K562 (cell line): ENCODE results near the gene SLCO2A1.

Source experiments
- DPF2 ChIP-seq: fragments of 450-650 bp; IDR thresholded peaks from 2 replicates; pipeline ENCODE4 v1.6.1; 2016
- HMGXB4 ChIP-seq: sonication (generic); formaldehyde crosslinking; IDR thresholded peaks from 2 replicates; pipeline ENCODE4 v1.8.1; 2023; ENCODE audit warnings: mild to moderate bottlenecking, missing genetic modification reagents
- POLR2AphosphoS2 ChIP-seq: IDR thresholded peaks from 2 replicates; pipeline ENCODE4 v1.6.1; 2012; ENCODE audit warnings: low read length, improper control_type of control experiment
- REST ChIP-seq, 2 experiments: fragments of 450-650 bp; formaldehyde crosslinking in 1 of 2; IDR thresholded peaks; 2 replicates each; pipeline versions ENCODE4 v1.4.0 to v1.6.1; 2014 to 2020; ENCODE audit warnings: mild to moderate bottlenecking in 2 of 2, borderline replicate concordance in 1 of 2, low read depth in 1 of 2
- ZNF76 ChIP-seq: fragments of 250-450 bp; sonication (Bioruptor Pico); IDR thresholded peaks from 2 replicates; pipeline ENCODE4 v1.4.0; 2020; ENCODE audit warnings: mild to moderate bottlenecking, moderate library complexity, borderline replicate concordance
- TF ChIP-seq, protein P1 (sequence below), 3 experiments: IDR thresholded peaks in 2 of 3; conservative IDR thresholded peaks in 1 of 3; 2 replicates each; pipeline ENCODE4 v1.5.1; 2011 to 2012; ENCODE audit warnings: low read length in 3 of 3, mild to moderate bottlenecking in 3 of 3, control low read depth in 2 of 3, improper control_type of control experiment in 1 of 3, inconsistent platforms in 1 of 3, low read depth in 1 of 3, mixed read lengths in 1 of 3, moderate library complexity in 1 of 3; ENCODE audit not compliant: insufficient read depth in 2 of 3

DNA sequence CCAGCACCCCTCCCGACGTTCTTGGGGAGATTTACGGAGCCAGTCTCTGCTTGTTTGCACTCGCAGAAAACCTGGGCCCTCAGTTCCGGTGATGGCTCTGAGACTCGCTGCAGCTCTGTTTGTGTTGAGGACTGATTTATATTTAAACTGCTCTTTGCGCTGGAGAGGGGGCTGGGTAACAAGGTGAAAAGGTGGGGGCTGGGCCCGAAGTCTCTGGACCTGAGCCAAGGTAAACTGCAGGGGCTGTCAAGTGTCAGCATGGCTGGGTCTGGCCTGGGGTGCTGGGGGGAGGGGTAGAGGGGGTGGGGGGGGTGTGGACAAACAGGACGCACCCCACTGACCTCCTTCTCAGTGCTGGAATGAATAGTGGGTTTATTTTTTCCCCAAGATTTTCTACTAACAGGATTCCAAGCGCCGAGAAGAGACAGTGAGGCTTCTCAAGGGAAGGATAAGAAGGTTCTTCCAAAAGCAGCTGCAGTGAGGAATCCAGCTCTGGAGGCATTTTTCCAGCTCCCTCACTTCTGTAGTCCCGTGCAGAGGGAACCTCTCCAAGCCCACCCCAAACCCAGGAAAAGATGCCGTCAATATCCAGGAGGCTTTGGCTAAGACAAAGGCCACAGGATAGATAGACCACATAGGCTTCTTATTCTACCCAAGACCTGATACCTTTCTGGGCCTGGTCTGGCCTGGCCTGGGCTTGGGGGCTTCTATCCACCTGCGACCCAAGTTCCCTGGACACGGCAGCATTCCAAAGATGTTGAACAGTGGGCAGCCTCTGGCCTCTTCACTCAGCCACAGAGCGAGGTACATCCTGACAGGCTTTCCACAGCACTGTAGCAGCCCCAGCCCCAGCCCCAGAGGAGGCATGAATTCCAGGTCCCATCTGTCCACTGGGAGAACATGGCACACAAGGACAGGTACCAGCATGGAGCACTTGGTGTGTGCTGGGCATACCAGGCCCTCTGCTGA, 938 bp upstream of the SLCO2A1 start:
- TF ChIP-seq DPF2 (no peak), POLR2AphosphoS2 (no peak), ZNF76 (no peak), REST (IDR thresholded peaks at IDR 0.05; ENCODE audit: borderline replicate concordance) (no peak), REST (CRISPR knock-in tag; IDR thresholded peaks at IDR 0.05; ENCODE audit: low read depth) (no peak), HMGXB4 (CRISPR knock-in tag) (no peak)
- TF ChIP-seq, protein P1, sequence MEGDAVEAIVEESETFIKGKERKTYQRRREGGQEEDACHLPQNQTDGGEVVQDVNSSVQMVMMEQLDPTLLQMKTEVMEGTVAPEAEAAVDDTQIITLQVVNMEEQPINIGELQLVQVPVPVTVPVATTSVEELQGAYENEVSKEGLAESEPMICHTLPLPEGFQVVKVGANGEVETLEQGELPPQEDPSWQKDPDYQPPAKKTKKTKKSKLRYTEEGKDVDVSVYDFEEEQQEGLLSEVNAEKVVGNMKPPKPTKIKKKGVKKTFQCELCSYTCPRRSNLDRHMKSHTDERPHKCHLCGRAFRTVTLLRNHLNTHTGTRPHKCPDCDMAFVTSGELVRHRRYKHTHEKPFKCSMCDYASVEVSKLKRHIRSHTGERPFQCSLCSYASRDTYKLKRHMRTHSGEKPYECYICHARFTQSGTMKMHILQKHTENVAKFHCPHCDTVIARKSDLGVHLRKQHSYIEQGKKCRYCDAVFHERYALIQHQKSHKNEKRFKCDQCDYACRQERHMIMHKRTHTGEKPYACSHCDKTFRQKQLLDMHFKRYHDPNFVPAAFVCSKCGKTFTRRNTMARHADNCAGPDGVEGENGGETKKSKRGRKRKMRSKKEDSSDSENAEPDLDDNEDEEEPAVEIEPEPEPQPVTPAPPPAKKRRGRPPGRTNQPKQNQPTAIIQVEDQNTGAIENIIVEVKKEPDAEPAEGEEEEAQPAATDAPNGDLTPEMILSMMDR (IDR thresholded peaks at IDR 0.05 in 2 of 3, conservative IDR thresholded peaks at IDR 0.05 in 1 of 3; ENCODE audit: insufficient read depth in 2 of 3, low read depth in 1 of 3, low read length in 3 of 3): no peak
